WTC11 (cell line): ENCODE results near the gene LARGE1. TPM values are rescaled to one million over a fixed set of nuclear protein-coding genes. Genes with fewer than 3 reads are reported as not detected.

Experiments
- ATAC-seq: fragments of 200-7000 bp; cut with Tn5 transposase; 2 replicates; pipeline ENCODE4 v1.10.0; 2021; ENCODE audit warnings: mild to moderate bottlenecking, moderate library complexity
- CTCF ChIA-PET: fragments of 300-600 bp; sonication (Branson Sonifier 250); formaldehyde crosslinking; loops from one replicate; lab custom pipeline; 2021; ENCODE audit warnings: antibody characterized with exemption; lab: Charles Lee
- POLR2A ChIA-PET: fragments of 350-600 bp; sonication (Branson Sonifier 250); formaldehyde crosslinking; loops from one replicate; lab custom pipeline; 2021; ENCODE audit warnings: antibody characterized with exemption; lab: Charles Lee
- DNase-seq: peaks from one replicate; pipeline ENCODE4 v3.0.0; 2021; ENCODE audit warnings: low spot score
- H3K27ac Mint-ChIP-seq: 2 replicates; pipeline ENCODE4 v1.8.0; 2021; ENCODE audit warnings: mixed read lengths
- H3K27me3 Mint-ChIP-seq: 2 replicates; pipeline ENCODE4 v1.8.0; 2021; ENCODE audit warnings: low read depth, mild to moderate bottlenecking, moderate library complexity, mixed read lengths
- H3K36me3 Mint-ChIP-seq: 2 replicates; pipeline ENCODE4 v1.8.0; 2021; ENCODE audit warnings: mixed read lengths
- H3K4me1 Mint-ChIP-seq: 2 replicates; pipeline ENCODE4 v1.8.0; 2022; ENCODE audit warnings: mixed read lengths
- H3K4me3 Mint-ChIP-seq: 2 replicates; pipeline ENCODE4 v1.8.0; 2021; ENCODE audit warnings: mild to moderate bottlenecking, moderate library complexity, mixed read lengths
- H3K9me3 Mint-ChIP-seq: 2 replicates; pipeline ENCODE4 v1.8.0; 2021; ENCODE audit warnings: mixed read lengths
- AFF4 ChIP-seq: sonication (generic); formaldehyde crosslinking; IDR thresholded peaks from 2 replicates; pipeline ENCODE4 v1.8.1; 2023; ENCODE audit warnings: mild to moderate bottlenecking, missing genetic modification reagents, borderline replicate concordance
- CTCF ChIP-seq: fragments of 200-600 bp; IDR thresholded peaks from 2 replicates; pipeline ENCODE4 v1.8.0; 2022; ENCODE audit warnings: antibody characterized with exemption
- ERG ChIP-seq: fragments of 250-450 bp; sonication (Bioruptor Pico); IDR thresholded peaks from 2 replicates; pipeline ENCODE4 v1.8.0; 2021; ENCODE audit warnings: mild to moderate bottlenecking
- GRHL2 ChIP-seq: fragments of 250-450 bp; sonication (Bioruptor Pico); IDR thresholded peaks from 2 replicates; pipeline ENCODE4 v1.8.0; 2022; ENCODE audit warnings: mild to moderate bottlenecking, moderate library complexity; ENCODE audit not compliant: insufficient replicate concordance, severe bottlenecking
- KAT7 ChIP-seq: sonication (generic); formaldehyde crosslinking; IDR thresholded peaks from 2 replicates; pipeline ENCODE4 v1.8.1; 2023; ENCODE audit warnings: missing genetic modification reagents, mild to moderate bottlenecking, borderline replicate concordance
- MAX ChIP-seq: sonication (generic); formaldehyde crosslinking; IDR thresholded peaks from 2 replicates; pipeline ENCODE4 v1.8.0; 2022; ENCODE audit warnings: mild to moderate bottlenecking, missing genetic modification reagents
- MLX ChIP-seq: sonication (generic); formaldehyde crosslinking; IDR thresholded peaks from 2 replicates; pipeline ENCODE4 v1.8.1; 2023; ENCODE audit warnings: mild to moderate bottlenecking, missing genetic modification reagents, moderate library complexity
- MYBL2 ChIP-seq: sonication (generic); formaldehyde crosslinking; IDR thresholded peaks from 2 replicates; pipeline ENCODE4 v1.8.1; 2023; ENCODE audit warnings: mild to moderate bottlenecking, moderate library complexity, missing genetic modification reagents
- NR3C1 ChIP-seq: sonication (generic); formaldehyde crosslinking; conservative IDR thresholded peaks from 2 replicates; pipeline ENCODE4 v1.8.1; 2023; ENCODE audit warnings: low read depth, mild to moderate bottlenecking, missing genetic modification reagents
- PREB ChIP-seq: sonication (generic); formaldehyde crosslinking; IDR thresholded peaks from 2 replicates; pipeline ENCODE4 v1.8.1; 2022; ENCODE audit warnings: mild to moderate bottlenecking, missing genetic modification reagents, moderate library complexity, borderline replicate concordance
- RORB ChIP-seq: fragments of 250-450 bp; sonication (Bioruptor Pico); IDR thresholded peaks from 2 replicates; pipeline ENCODE4 v1.9.0; 2021; ENCODE audit warnings: mild to moderate bottlenecking
- SP1 ChIP-seq: sonication (generic); formaldehyde crosslinking; conservative IDR thresholded peaks from 2 replicates; pipeline ENCODE4 v1.8.1; 2022; ENCODE audit warnings: missing genetic modification reagents
- TEAD1 ChIP-seq: sonication (generic); formaldehyde crosslinking; IDR thresholded peaks from 2 replicates; pipeline ENCODE4 v1.8.0; 2022; ENCODE audit warnings: mild to moderate bottlenecking, missing genetic modification reagents
- TEAD4 ChIP-seq: sonication (generic); formaldehyde crosslinking; IDR thresholded peaks from 2 replicates; pipeline ENCODE4 v1.8.0; 2022; ENCODE audit warnings: mild to moderate bottlenecking, missing genetic modification reagents
- ZNF232 ChIP-seq: sonication (generic); formaldehyde crosslinking; IDR thresholded peaks from 2 replicates; pipeline ENCODE4 v1.8.0; 2022; ENCODE audit warnings: mild to moderate bottlenecking, missing genetic modification reagents
- ZNF263 ChIP-seq: sonication (generic); formaldehyde crosslinking; IDR thresholded peaks from 2 replicates; pipeline ENCODE4 v1.8.1; 2022; ENCODE audit warnings: low read depth, mild to moderate bottlenecking, moderate library complexity, missing genetic modification reagents
- total RNA-seq: library from RNA; stranded (reverse); gene quantifications from 3 replicates; pipeline ENCODE4 v1.2.3, GENCODE V29; 2021

The LARGE1 gene
- total RNA-seq, 1 experiment from 2014 or later, result 72.6 TPM

- TF ChIP-seq ERG (CRISPR knock-in tag) (no peak), MYBL2 (CRISPR knock-in tag) (no peak), NR3C1 (CRISPR knock-in tag) (no peak), PREB (CRISPR knock-in tag) (no peak), MLX (no peak), MAX (no peak)
These were observed 664.5 kb downstream of the LARGE1 start (continued) for GRCh38 chr22:33255791-33256190.

GRCh38 chr22:33248948-33249347, 671.3 kb downstream of the LARGE1 start:
- DNase-seq, result no peak
- ATAC-seq, result no peak
- H3K36me3 Mint-ChIP-seq, result no peaks in the 10 kb centered on the region
- CTCF ChIA-PET, result no interaction called here
- H3K4me3 Mint-ChIP-seq, result no peak overlapping the region
- H3K4me1 Mint-ChIP-seq, result no peaks in the 10 kb centered on the region
- peaks cover 11% of the 10 kb centered on the region for H3K9me3 Mint-ChIP-seq
- peaks cover 57% of the 10 kb centered on the region for H3K27me3 Mint-ChIP-seq
- TF ChIP-seq GRHL2 (CRISPR knock-in tag), result no peak
- no peak overlapping the region for H3K27ac Mint-ChIP-seq
- POLR2A ChIA-PET, result no interaction called here

GRCh38 chr22:33247758-33248157, 672.5 kb downstream of the LARGE1 start:
- H3K4me1 Mint-ChIP-seq, result no peaks in the 10 kb centered on the region
- no peak for TF ChIP-seq ZNF232 (CRISPR knock-in tag)
- TF ChIP-seq TEAD1 (CRISPR knock-in tag), result no peak
- TF ChIP-seq TEAD4, result no peak
- no peak for TF ChIP-seq ERG (CRISPR knock-in tag)
- TF ChIP-seq KAT7 (CRISPR knock-in tag), result no peak
- no peak for TF ChIP-seq MAX
- TF ChIP-seq CTCF, result no peak
- no peak for TF ChIP-seq ZNF263 (CRISPR knock-in tag)
- no peak for TF ChIP-seq RORB
- no peak for TF ChIP-seq AFF4 (CRISPR knock-in tag)
- no peak for TF ChIP-seq SP1 (CRISPR knock-in tag)
- ChIA-PET POLR2A (no interaction called here), CTCF (interaction anchor here (1.1 kb wide), 1 partner anchor 189 kb away, joined by 3 read pairs; the partner anchor contains the start of gene SYN3)
- DNase-seq, result no peak
- no peak for ATAC-seq
- peaks cover 19% of the 10 kb centered on the region for H3K9me3 Mint-ChIP-seq
- H3K36me3 Mint-ChIP-seq, result no peaks in the 10 kb centered on the region
- no peak overlapping the region for H3K27ac Mint-ChIP-seq
- H3K4me3 Mint-ChIP-seq, result no peak overlapping the region
- H3K27me3 Mint-ChIP-seq, result peaks cover 57% of the 10 kb centered on the region
